Measurements from ENCODE around the gene NME5.
"Not testable (repeated sequence)": the region's sequence is repeated elsewhere in the genome, so short reads cannot be mapped to it uniquely, and the experiment has no call there.

Gene NME5

GRCh38 chr5:138070026-138070425, 69.2 kb downstream of the NME5 start:
- FAIRE-seq, result not testable (repeated sequence)

GRCh38 chr5:138068742-138069600, 70.3 kb downstream of the NME5 start:
- peak; percentile 91 for FAIRE-seq

- no peak for FAIRE-seq
Observed at GRCh38 chr5:138067945-138068344, 71.3 kb downstream of the NME5 start.

Measured in G401.6 (cell line).